MM.1S (cell line): Measurements from ENCODE around the gene SSTR1.

Experiments
- DNase-seq: peaks from one replicate; pipeline ENCODE4 v3.0.0-alpha.2; 2015
- H2AFZ ChIP-seq: fragments of 300-600 bp; sonication (generic); 2 replicates; pipeline ENCODE4 v1.6.0; 2016; ENCODE audit warnings: antibody characterized with exemption, low read length
- H3F3A ChIP-seq: fragments of 300-600 bp; sonication (generic); 2 replicates; pipeline ENCODE4 v1.6.1; 2016; ENCODE audit warnings: mild to moderate bottlenecking, antibody characterized with exemption, low read length, moderate library complexity, mixed read lengths; ENCODE audit not compliant: insufficient read depth
- H3K27ac ChIP-seq: fragments of 300-600 bp; sonication (generic); 2 replicates; pipeline ENCODE4 v1.5.1; 2016; ENCODE audit warnings: mild to moderate bottlenecking, low read length
- H3K27me3 ChIP-seq: fragments of 300-600 bp; sonication (generic); replicated peaks from 2 replicates; pipeline ENCODE4 v1.6.0; 2016; ENCODE audit warnings: low read length; ENCODE audit not compliant: insufficient read depth
- H3K36me3 ChIP-seq: fragments of 300-600 bp; sonication (generic); replicated peaks from 2 replicates; pipeline ENCODE4 v1.6.1; 2016; ENCODE audit warnings: mild to moderate bottlenecking, low read length, mixed read lengths; ENCODE audit not compliant: insufficient read depth
- H3K4me1 ChIP-seq: fragments of 300-600 bp; sonication (generic); 2 replicates; pipeline ENCODE4 v1.6.1; 2016; ENCODE audit warnings: low read length, mixed read lengths
- H3K4me2 ChIP-seq: fragments of 300-600 bp; sonication (generic); 2 replicates; pipeline ENCODE4 v1.6.0; 2016; ENCODE audit warnings: low read depth, low read length
- H3K4me3 ChIP-seq: fragments of 300-600 bp; sonication (generic); 2 replicates; pipeline ENCODE4 v1.5.1; 2016; ENCODE audit warnings: low read length, mixed read lengths
- H3K79me2 ChIP-seq: fragments of 300-600 bp; sonication (generic); 2 replicates; pipeline ENCODE4 v1.6.1; 2016; ENCODE audit warnings: mixed run types, low read length, mixed read lengths
- H3K9ac ChIP-seq: fragments of 300-600 bp; sonication (generic); 2 replicates; pipeline ENCODE4 v1.6.1; 2016; ENCODE audit warnings: low read length, mixed read lengths
- H3K9me2 ChIP-seq: fragments of 300-600 bp; sonication (generic); replicated peaks from 2 replicates; pipeline ENCODE4 v1.6.1; 2016; ENCODE audit warnings: mild to moderate bottlenecking, low read length, mixed read lengths; ENCODE audit not compliant: insufficient read depth
- H3K9me3 ChIP-seq: fragments of 300-600 bp; sonication (generic); replicated peaks from 2 replicates; pipeline ENCODE4 v1.6.1; 2016; ENCODE audit warnings: mild to moderate bottlenecking, low read length, mixed read lengths; ENCODE audit not compliant: insufficient read depth
- H4K20me1 ChIP-seq: fragments of 300-600 bp; sonication (generic); 2 replicates; pipeline ENCODE4 v1.6.1; 2016; ENCODE audit warnings: mild to moderate bottlenecking, low read length, moderate library complexity, mixed read lengths; ENCODE audit not compliant: insufficient read depth
- EZH2 ChIP-seq: fragments of 300-600 bp; sonication (generic); optimal IDR thresholded peaks from 2 replicates; pipeline ENCODE3; 2017; ENCODE audit warnings: low read depth, mild to moderate bottlenecking, antibody characterized with exemption, low read length, mixed read lengths
- EZH2phosphoT487 ChIP-seq: fragments of 300-600 bp; sonication (generic); IDR thresholded peaks from 2 replicates; pipeline ENCODE4 v1.6.1; 2018; ENCODE audit warnings: antibody characterized with exemption, low read length
- TF ChIP-seq, protein P1 (sequence below): fragments of 300-600 bp; sonication (generic); IDR thresholded peaks from 2 replicates; pipeline ENCODE4 v1.5.1; 2016; ENCODE audit warnings: antibody characterized with exemption, low read length, mixed read lengths

The SSTR1 gene

DNA sequence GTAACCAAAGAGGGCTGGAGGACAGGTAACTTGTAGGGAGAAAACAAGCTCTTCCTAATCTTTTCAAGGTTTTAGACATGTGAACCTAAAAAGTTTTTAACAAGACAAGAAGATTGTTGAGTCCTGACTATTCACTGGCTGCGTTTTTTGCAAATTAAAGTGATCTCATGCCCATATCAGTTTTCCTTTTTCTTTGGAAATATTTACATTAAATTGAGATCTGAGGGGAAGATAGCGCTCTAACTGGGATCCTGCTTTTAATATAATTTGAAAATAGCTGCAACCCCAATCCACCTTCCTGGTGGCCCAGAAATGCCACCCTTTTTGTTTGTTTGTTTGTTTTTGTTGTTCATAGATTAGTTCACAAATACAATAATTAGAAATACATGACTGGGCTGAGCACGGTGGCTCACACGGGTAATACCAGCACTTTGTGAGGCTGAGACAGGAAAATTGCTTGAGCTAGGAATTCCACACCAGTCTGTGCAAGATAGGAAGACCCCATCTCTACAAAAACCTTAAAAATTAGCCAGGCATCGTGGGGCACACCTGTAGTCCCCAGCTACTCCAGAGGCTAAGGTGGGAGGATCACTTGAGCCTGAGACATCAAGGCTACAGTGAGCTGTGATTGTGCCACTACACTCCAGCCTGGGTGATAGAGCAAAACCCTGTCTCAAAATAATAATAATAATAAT is 2.4 kb upstream of the SSTR1 start:
- Histone ChIP-seq H3K27ac (no peak overlapping the region), H3K27me3 (no peaks in the 10 kb centered on the region), H3K36me3 (no peaks in the 10 kb centered on the region), H3K4me3 (no peak overlapping the region), H3F3A (no peaks in the 10 kb centered on the region), H3K9ac (no peak overlapping the region), H3K9me3 (no peaks in the 10 kb centered on the region), H3K4me2 (no peak overlapping the region), H4K20me1 (no peaks in the 10 kb centered on the region), H2AFZ (no peak overlapping the region), H3K9me2 (no peaks in the 10 kb centered on the region), H3K79me2 (no peaks in the 10 kb centered on the region), H3K4me1 (no peaks in the 10 kb centered on the region)
- TF ChIP-seq EZH2, result no peak
- TF ChIP-seq, protein P1, sequence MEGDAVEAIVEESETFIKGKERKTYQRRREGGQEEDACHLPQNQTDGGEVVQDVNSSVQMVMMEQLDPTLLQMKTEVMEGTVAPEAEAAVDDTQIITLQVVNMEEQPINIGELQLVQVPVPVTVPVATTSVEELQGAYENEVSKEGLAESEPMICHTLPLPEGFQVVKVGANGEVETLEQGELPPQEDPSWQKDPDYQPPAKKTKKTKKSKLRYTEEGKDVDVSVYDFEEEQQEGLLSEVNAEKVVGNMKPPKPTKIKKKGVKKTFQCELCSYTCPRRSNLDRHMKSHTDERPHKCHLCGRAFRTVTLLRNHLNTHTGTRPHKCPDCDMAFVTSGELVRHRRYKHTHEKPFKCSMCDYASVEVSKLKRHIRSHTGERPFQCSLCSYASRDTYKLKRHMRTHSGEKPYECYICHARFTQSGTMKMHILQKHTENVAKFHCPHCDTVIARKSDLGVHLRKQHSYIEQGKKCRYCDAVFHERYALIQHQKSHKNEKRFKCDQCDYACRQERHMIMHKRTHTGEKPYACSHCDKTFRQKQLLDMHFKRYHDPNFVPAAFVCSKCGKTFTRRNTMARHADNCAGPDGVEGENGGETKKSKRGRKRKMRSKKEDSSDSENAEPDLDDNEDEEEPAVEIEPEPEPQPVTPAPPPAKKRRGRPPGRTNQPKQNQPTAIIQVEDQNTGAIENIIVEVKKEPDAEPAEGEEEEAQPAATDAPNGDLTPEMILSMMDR, result no peak
- no peak for TF ChIP-seq EZH2phosphoT487
- DNase-seq, result no peak

DNA sequence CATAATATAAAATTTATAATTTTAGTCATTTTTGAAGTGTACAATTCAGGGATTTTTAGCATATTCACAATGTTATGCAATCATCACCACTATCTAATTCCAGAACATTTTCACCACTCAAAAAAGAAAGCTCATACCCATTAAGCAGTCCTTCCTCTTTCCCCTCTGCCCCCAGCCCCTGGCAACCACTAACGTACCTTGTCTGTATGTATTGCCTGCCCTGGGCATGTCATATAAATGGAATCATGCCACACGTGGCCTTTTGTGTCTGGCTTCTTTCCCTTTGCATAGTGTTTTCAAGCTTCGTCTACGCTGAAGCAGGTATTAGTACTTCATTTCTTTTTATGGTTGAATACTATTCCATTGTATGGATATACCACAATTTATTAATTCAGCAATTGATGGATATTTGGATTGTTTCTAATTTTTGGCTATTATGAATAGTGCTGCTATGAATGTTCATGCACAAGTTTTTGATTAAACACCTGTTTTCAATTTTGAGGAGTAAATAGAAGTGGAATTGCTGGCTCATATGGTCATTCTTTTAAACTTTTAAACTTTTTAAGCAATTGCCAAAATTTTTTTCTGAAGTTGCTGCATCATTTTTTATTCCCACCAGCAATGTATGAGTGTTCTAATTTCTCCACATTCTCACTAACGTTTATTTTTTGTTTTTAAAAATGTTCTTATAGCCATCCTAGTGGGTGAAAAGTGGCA is 1.6 kb upstream of the SSTR1 start:
- H3K4me2 ChIP-seq, result no peak overlapping the region
- H3K79me2 ChIP-seq, result no peaks in the 10 kb centered on the region
- no peak for TF ChIP-seq EZH2
- no peak for TF ChIP-seq EZH2phosphoT487
- TF ChIP-seq, protein P1, result no peak

DNA sequence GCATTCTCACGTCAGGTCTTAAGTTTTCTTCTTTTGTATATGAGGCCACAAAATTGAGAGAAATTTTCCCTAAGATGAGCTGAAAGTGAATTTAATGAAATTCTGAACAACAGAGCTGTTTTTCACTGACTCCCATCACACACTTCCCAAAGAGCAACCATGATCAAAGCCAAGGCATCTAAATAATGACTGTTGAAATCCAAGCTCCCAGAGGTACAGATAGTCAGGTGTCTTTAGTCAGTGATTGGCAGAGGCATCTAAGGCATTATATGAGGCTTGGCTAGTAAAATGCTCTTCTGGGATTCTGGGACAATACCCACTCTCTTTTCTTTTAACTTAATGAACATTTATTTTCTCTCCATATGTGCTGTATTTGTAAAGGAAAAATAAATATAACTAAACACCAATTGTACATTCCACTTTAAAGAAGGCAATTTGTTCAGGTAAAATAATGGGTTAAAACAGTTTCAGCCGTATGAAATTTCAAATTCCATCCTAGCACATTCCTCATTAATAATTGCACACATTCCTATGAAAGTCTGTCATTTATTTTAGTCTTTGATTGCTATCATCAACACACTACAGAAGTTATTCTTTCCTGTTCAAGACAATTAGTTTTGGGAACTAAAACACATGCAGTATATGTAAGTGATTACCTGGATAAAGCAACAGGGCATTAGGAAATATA is 871 bp upstream of the SSTR1 start:
- H3K9me2 ChIP-seq, result no peaks in the 10 kb centered on the region
- H4K20me1 ChIP-seq, result no peaks in the 10 kb centered on the region
- DNase-seq, result no peak
- no peak overlapping the region for H3K4me2 ChIP-seq
- no peak overlapping the region for H3K4me3 ChIP-seq
- no peaks in the 10 kb centered on the region for H3K36me3 ChIP-seq
- H3K27me3 ChIP-seq, result no peaks in the 10 kb centered on the region
- H3K4me1 ChIP-seq, result no peaks in the 10 kb centered on the region
- TF ChIP-seq EZH2phosphoT487 (no peak), EZH2 (no peak)
- TF ChIP-seq, protein P1, result no peak
- no peak overlapping the region for H3K9ac ChIP-seq
- no peaks in the 10 kb centered on the region for H3K9me3 ChIP-seq
- no peaks in the 10 kb centered on the region for H3K79me2 ChIP-seq
- H2AFZ ChIP-seq, result no peak overlapping the region
- H3F3A ChIP-seq, result no peaks in the 10 kb centered on the region
- H3K27ac ChIP-seq, result no peak overlapping the region

More for the DNA sequence above, 1.6 kb upstream of the SSTR1 start:
- Histone ChIP-seq H3F3A (no peaks in the 10 kb centered on the region), H3K36me3 (no peaks in the 10 kb centered on the region), H2AFZ (no peak overlapping the region), H3K4me3 (no peak overlapping the region), H4K20me1 (no peaks in the 10 kb centered on the region), H3K27me3 (no peaks in the 10 kb centered on the region), H3K27ac (no peak overlapping the region), H3K9me2 (no peaks in the 10 kb centered on the region), H3K9ac (no peak overlapping the region), H3K9me3 (no peaks in the 10 kb centered on the region), H3K4me1 (no peaks in the 10 kb centered on the region)
- no peak for DNase-seq
